Loucy (cell line): ENCODE measurements around the gene ANKRD39.

Experiments used
- H2AFZ ChIP-seq: fragments of 200-600 bp; sonication (generic); 2 replicates; pipeline ENCODE4 v1.6.0; 2016; ENCODE audit warnings: antibody characterized with exemption, mild to moderate bottlenecking, low read length, moderate library complexity
- H3F3A ChIP-seq: fragments of 200-600 bp; 2 replicates; pipeline ENCODE4 v1.6.0; 2016; ENCODE audit warnings: antibody characterized with exemption, low read depth, mild to moderate bottlenecking
- H3K27me3 ChIP-seq: fragments of 200-600 bp; sonication (generic); 2 replicates; pipeline ENCODE4 v1.6.1; 2014; ENCODE audit warnings: low read length, mild to moderate bottlenecking; ENCODE audit not compliant: insufficient read depth, poor library complexity, severe bottlenecking
- H3K36me3 ChIP-seq: fragments of 200-600 bp; sonication (generic); 2 replicates; pipeline ENCODE4 v1.6.1; 2016; ENCODE audit warnings: low read length; ENCODE audit not compliant: insufficient read depth
- H3K4me1 ChIP-seq: fragments of 200-600 bp; sonication (generic); 2 replicates; pipeline ENCODE4 v1.5.1; 2014; ENCODE audit warnings: low read length, mild to moderate bottlenecking; ENCODE audit not compliant: insufficient read depth, poor library complexity, severe bottlenecking
- H3K4me2 ChIP-seq: fragments of 200-600 bp; sonication (generic); 2 replicates; pipeline ENCODE4 v1.6.0; 2014; ENCODE audit warnings: antibody characterized with exemption, low read length, low read depth, mild to moderate bottlenecking; ENCODE audit not compliant: poor library complexity, severe bottlenecking
- H3K4me3 ChIP-seq: fragments of 200-600 bp; sonication (generic); 2 replicates; pipeline ENCODE4 v1.5.1; 2014; ENCODE audit warnings: low read length, mild to moderate bottlenecking, mixed read lengths; ENCODE audit not compliant: poor library complexity, severe bottlenecking
- H3K79me2 ChIP-seq: fragments of 200-600 bp; sonication (generic); 2 replicates; pipeline ENCODE4 v1.6.1; 2014; ENCODE audit warnings: low read length; ENCODE audit not compliant: insufficient read depth
- H3K9ac ChIP-seq: fragments of 200-600 bp; sonication (generic); 2 replicates; pipeline ENCODE4 v1.6.0; 2014; ENCODE audit warnings: mild to moderate bottlenecking, low read depth, low read length, moderate library complexity; ENCODE audit not compliant: poor library complexity, severe bottlenecking
- H3K9me2 ChIP-seq: fragments of 200-600 bp; sonication (generic); replicated peaks from 2 replicates; pipeline ENCODE4 v1.6.1; 2016; ENCODE audit warnings: low read depth, low read length, mixed read lengths
- H3K9me3 ChIP-seq: fragments of 200-600 bp; sonication (generic); 2 replicates; pipeline ENCODE4 v1.6.1; 2014; ENCODE audit warnings: mild to moderate bottlenecking, antibody characterized with exemption, low read length, low read depth; ENCODE audit not compliant: insufficient read depth
- H4K20me1 ChIP-seq: fragments of 200-600 bp; sonication (generic); 2 replicates; pipeline ENCODE4 v1.6.0; 2014; ENCODE audit warnings: antibody characterized with exemption, low read length, mild to moderate bottlenecking; ENCODE audit not compliant: insufficient read depth, poor library complexity, severe bottlenecking
- CTCF ChIP-seq: fragments of 200-600 bp; sonication (generic); conservative IDR thresholded peaks from 2 replicates; pipeline ENCODE4 v1.5.1; 2014; ENCODE audit warnings: mild to moderate bottlenecking, antibody characterized with exemption, low read length
- EZH2phosphoT487 ChIP-seq: fragments of 200-600 bp; IDR thresholded peaks from 2 replicates; pipeline ENCODE4 v1.6.1; 2018; ENCODE audit warnings: antibody characterized with exemption, mild to moderate bottlenecking, moderate library complexity, borderline replicate concordance

The ANKRD39 gene

DNA sequence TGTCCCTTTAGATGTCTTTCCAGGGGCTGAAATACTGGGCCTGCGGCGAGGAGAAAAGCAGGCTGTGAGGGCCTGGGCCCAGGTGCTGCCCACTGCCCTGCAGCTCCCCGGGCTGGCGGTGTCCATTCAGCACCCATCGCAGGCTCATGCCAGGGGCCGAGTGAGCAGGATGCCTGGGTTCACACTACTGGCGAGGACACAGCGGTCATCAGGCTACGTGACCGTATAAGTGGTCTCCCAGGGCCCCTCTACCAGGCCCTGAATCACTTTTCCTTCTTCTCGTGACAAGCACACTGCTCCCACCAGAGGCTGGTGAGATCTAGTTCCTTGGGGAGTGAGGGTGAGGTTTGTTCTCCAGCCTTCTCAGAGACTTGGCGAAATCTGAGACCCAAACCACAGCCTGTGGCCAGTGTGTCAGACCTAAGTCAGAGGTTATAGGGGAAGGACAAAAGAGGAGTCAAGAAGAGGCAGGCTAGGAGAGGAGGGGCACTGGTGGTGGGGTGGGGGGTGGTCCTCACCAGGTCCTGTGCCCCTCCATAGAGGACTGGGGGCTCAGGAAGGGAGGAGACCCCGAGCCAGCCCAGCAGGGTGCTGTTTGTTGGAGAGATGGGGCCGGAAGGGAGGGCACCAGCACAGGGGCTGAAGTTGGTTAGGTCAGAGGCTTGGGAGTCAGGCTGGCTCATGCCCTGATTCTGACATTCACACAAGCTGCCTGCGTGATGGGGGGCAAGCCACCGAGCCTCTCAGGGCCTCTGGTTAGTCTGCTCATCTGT lies 18.6 kb upstream of the ANKRD39 start:
- Histone ChIP-seq H3K9ac (no peak overlapping the region), H3K79me2 (no peaks in the 10 kb centered on the region), H3K4me3 (no peak overlapping the region), H3K4me2 (peak overlapping the region; percentile 6), H3K36me3 (no peaks in the 10 kb centered on the region), H2AFZ (no peak overlapping the region), H3F3A (no peaks in the 10 kb centered on the region; the same call in 1 of the 2 replicates), H3K4me1 (peaks cover 17% of the 10 kb centered on the region), H3K27me3 (no peaks in the 10 kb centered on the region), H4K20me1 (no peaks in the 10 kb centered on the region), H3K9me2 (no peaks in the 10 kb centered on the region), H3K9me3 (no peaks in the 10 kb centered on the region)
- TF ChIP-seq EZH2phosphoT487, result no peak

DNA sequence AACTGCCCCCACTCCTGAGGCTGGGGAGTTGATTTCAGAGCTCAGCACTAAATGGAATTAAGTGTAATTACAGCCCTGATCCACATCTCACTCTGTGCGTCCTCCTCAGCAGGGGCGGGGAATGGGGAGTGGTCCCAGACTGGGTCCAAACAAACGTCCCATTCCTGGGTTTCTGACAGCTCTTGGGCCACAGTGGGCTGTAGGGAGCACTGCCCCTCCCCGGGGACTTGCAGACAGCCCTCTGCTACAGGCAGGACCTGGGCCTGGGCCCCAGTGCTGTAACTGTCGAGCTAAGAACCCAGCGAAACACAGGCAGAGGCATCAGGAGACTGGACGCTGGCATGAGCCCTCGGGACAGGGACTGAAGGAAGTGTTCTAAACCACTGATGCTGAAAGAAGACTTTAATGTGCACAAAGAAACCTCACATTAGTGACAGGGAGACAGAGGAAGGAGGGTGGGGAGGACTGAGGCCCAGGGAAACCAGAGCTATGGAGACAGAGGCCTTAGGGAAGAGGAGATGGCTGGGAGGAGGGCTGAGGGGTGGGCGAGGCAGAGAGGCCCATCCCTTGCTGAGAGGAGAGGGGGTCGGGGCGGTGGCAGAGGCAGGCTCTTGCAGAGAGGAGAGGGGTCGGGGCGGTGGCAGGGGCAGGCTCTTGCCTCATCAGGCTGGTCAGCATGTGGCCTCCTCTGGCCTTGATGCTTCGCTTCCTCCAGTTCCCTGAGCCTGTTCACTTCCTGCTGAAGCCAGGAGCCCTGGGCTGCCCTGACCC lies 17.9 kb upstream of the ANKRD39 start:
- no peaks in the 10 kb centered on the region for H3K79me2 ChIP-seq
- H3K4me3 ChIP-seq, result no peak overlapping the region
- no peak overlapping the region for H3K4me2 ChIP-seq
- H3K9ac ChIP-seq, result no peak overlapping the region
- no peak for TF ChIP-seq EZH2phosphoT487
- no peaks in the 10 kb centered on the region for H3K9me3 ChIP-seq
- H3K27me3 ChIP-seq, result no peaks in the 10 kb centered on the region
- H3K4me1 ChIP-seq, result peaks cover 19% of the 10 kb centered on the region
- no peaks in the 10 kb centered on the region for H4K20me1 ChIP-seq
- H3K9me2 ChIP-seq, result no peaks in the 10 kb centered on the region
- peaks cover 4% of the 10 kb centered on the region for H3F3A ChIP-seq
- no peak overlapping the region for H2AFZ ChIP-seq
- H3K36me3 ChIP-seq, result no peaks in the 10 kb centered on the region

GRCh38 chr2:96874198-96874831 lies 16.5 kb upstream of the ANKRD39 start:
- TF ChIP-seq EZH2phosphoT487, result no peak
- TF ChIP-seq CTCF, result no peak
- H3K79me2 ChIP-seq, result no peaks in the 10 kb centered on the region
- peaks cover 23% of the 10 kb centered on the region for H3K4me1 ChIP-seq
- no peaks in the 10 kb centered on the region for H3K27me3 ChIP-seq
- no peak overlapping the region for H3K4me2 ChIP-seq
- H3K9ac ChIP-seq, result no peak overlapping the region
- H3K9me2 ChIP-seq, result no peaks in the 10 kb centered on the region
- no peak overlapping the region for H3K4me3 ChIP-seq
- no peaks in the 10 kb centered on the region for H3K36me3 ChIP-seq
- no peak overlapping the region for H2AFZ ChIP-seq
- peaks cover 4% of the 10 kb centered on the region for H3F3A ChIP-seq
- H3K9me3 ChIP-seq, result no peaks in the 10 kb centered on the region
- no peaks in the 10 kb centered on the region for H4K20me1 ChIP-seq

- no peak overlapping the region for H3K9ac ChIP-seq
- H3K4me1 ChIP-seq, result peaks cover 23% of the 10 kb centered on the region
- H3K9me2 ChIP-seq, result no peaks in the 10 kb centered on the region
- no peaks in the 10 kb centered on the region for H3K36me3 ChIP-seq
- no peak for TF ChIP-seq EZH2phosphoT487
- TF ChIP-seq CTCF, result no peak
- H3K79me2 ChIP-seq, result peaks cover 5% of the 10 kb centered on the region; the same call in 1 of the 2 replicates
- H3K27me3 ChIP-seq, result peaks cover 2% of the 10 kb centered on the region
- H3K9me3 ChIP-seq, result no peaks in the 10 kb centered on the region
- no peak overlapping the region for H2AFZ ChIP-seq
- peaks cover 4% of the 10 kb centered on the region for H3F3A ChIP-seq
- H4K20me1 ChIP-seq, result no peaks in the 10 kb centered on the region
- no peak overlapping the region for H3K4me3 ChIP-seq
- no peak overlapping the region for H3K4me2 ChIP-seq
Observed at GRCh38 chr2:96873651-96874096, 15.9 kb upstream of the ANKRD39 start.
